Ovary (tissue), 3 donors: ENCODE measurements around the gene EXT2.
A peak's percentile ranks its signal among the peaks of the same experiment; 100 is the strongest.

Source experiments
- POLR2A ChIP-seq: fragments of 450-650 bp; IDR thresholded peaks from one replicate; pipeline ENCODE4 v1.6.1; 2017; ENCODE audit warnings: antibody characterized with exemption, mild to moderate bottlenecking, moderate library complexity
- TF ChIP-seq, protein P1 (sequence below), 3 donors: fragments of 450-650 bp in 2 of 3; fragments of 200-600 bp in 1 of 3; IDR thresholded peaks; one replicate each; pipeline versions ENCODE4 v1.5.1 to v1.8.0; 2016 to 2022; ENCODE audit warnings: antibody characterized with exemption in 3 of 3, mild to moderate bottlenecking in 1 of 3
- donor health status: DM: no; HTN: no; CAD: no.

GRCh38 chr11:44133335-44133946 lies 38.0 kb downstream of the EXT2 start:
- TF ChIP-seq, protein P1, sequence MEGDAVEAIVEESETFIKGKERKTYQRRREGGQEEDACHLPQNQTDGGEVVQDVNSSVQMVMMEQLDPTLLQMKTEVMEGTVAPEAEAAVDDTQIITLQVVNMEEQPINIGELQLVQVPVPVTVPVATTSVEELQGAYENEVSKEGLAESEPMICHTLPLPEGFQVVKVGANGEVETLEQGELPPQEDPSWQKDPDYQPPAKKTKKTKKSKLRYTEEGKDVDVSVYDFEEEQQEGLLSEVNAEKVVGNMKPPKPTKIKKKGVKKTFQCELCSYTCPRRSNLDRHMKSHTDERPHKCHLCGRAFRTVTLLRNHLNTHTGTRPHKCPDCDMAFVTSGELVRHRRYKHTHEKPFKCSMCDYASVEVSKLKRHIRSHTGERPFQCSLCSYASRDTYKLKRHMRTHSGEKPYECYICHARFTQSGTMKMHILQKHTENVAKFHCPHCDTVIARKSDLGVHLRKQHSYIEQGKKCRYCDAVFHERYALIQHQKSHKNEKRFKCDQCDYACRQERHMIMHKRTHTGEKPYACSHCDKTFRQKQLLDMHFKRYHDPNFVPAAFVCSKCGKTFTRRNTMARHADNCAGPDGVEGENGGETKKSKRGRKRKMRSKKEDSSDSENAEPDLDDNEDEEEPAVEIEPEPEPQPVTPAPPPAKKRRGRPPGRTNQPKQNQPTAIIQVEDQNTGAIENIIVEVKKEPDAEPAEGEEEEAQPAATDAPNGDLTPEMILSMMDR (IDR thresholded peaks at IDR 0.05): peak in 1 of 3 donors; percentile 28
- TF ChIP-seq POLR2A: no peak
